ENCODE measurements around the gene OR52N5. TPM values are rescaled to one million over a fixed set of nuclear protein-coding genes. Genes with fewer than 3 reads are reported as not detected.
A peak's percentile ranks its signal among the peaks of the same experiment; 100 is the strongest.

OR52N5 gene
- total RNA-seq: not detected

DNA sequence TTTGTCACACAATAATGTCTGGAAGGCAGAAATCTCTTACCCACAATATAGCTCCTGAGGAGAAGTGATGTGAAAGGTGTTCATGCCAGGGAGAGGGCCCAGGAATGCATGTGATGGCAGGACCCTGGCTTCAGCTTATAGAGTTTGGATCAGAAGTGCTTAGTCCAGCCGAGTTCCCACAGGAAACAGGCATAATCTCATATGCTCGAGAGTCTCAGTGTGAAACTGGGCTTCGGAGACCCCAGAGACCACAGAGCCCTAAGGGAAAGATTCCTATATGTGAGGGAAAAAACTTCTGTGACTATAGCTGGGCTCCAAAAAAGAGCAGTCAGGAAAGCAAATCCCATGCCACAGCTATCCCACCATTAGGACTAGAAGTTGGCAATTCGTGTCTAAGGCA lies at the start of gene OR52N5:
TSS of gene OR52N5 (minus strand) at position 101 of the 400 bp plus-strand sequence. CDS start 4,721 bp downstream, outside the sequence.
- H3K4me1 ChIP-seq (ENCODE audit: insufficient read depth, low read length): no peaks in the 10 kb centered on the region
- H3K9me3 ChIP-seq (ENCODE audit: low read depth, low read length): no peaks in the 10 kb centered on the region
- H3K27me3 ChIP-seq (ENCODE audit: insufficient read depth, low read length): no peaks in the 10 kb centered on the region
- H3K4me3 ChIP-seq (ENCODE audit: low read length): no peak within 1 kb of the TSS

DNA sequence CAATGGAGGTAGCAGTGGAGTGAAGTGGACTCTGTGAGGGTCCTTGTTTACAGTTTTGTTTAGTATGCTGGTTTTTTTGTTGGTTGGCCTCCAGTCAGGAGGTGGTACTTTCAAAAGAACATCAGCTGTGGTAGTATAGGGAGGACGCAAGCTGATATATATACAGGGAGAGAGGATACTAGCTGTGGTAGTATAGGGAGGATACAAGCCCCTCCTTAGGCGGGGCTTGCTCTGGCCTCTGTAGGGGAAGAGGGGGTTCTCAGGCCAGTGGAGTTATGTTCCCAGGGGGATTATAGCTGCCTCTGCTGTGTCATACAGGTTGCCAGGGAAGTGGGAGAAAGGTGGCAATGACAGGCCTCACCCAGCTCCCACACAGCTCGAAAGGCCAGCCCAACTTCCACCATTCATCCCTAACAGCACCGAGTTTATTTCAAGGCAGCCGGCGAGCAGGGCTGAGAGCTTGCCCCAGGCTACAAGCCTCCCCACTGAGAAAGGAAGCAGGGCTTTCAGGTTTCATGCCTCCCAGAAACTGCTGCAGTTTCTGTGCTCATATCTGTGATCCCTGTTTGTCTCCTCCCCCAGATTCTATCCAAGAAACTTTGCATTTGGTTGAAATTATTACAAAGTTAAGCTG lies 48.2 kb upstream of the OR52N5 start:
- Histone ChIP-seq H3K27me3 (ENCODE audit: insufficient read depth, low read length) (no peaks in the 10 kb centered on the region), H3K9me3 (ENCODE audit: low read depth, low read length) (no peaks in the 10 kb centered on the region), H3K4me3 (ENCODE audit: low read length) (no peak overlapping the region), H3K4me1 (ENCODE audit: insufficient read depth, low read length) (no peaks in the 10 kb centered on the region)

DNA sequence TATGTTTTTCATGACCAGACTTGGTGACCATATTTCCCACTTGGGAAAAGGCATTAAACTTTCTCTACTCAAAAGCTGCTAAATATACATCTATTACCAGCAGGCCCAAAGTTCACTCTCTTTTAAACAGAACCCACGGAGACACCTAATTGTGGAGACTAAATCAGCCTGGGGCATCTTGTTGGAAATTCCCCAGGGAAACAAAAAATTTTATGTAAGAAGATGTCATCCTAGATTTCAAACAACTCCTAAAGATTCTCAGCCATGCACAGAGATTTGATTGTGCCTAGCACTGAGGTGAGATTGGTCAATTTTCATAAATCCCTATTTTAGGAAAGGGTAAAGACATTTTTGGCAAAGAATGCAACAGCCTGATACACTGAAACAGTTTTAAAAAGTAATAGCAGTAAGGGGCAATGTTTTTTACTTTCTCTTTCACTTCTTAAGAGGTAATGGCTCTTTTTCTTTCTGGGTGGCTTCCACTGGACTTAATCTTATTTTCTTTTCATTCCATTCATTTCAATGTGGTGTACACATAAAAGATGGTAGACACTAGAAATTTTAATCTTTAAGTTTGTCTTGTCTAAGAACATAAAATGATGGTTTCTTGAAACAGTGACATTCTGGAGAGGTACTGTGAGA lies 35.2 kb upstream of the OR52N5 start:
- no peaks in the 10 kb centered on the region for H3K27me3 ChIP-seq (ENCODE audit: insufficient read depth, low read length)
- no peaks in the 10 kb centered on the region for H3K9me3 ChIP-seq (ENCODE audit: low read depth, low read length)
- peaks cover 7% of the 10 kb centered on the region for H3K4me1 ChIP-seq (ENCODE audit: insufficient read depth, low read length)
- no peak overlapping the region for H3K4me3 ChIP-seq (ENCODE audit: low read length)

DNA sequence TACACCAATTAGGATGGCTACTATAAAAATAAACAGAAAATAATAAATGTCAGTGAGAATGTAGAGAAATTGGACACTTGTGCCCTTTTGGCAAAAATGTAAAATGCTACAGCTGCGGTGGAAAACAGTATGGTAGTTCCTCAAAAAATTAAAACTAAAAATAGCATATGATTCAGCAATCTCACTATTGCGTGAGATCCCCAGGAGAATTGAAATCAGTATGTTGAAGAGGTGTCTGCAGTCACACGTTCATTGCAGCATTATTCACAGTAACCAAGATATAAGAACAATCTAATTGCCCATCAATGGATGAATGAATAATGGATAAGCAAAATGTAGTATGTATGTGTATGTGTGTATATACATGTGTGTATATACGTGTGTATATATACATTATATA lies 32.4 kb upstream of the OR52N5 start:
- peaks cover 7% of the 10 kb centered on the region for H3K4me1 ChIP-seq (ENCODE audit: insufficient read depth, low read length)
- no peak overlapping the region for H3K4me3 ChIP-seq (ENCODE audit: low read length)
- no peaks in the 10 kb centered on the region for H3K9me3 ChIP-seq (ENCODE audit: low read depth, low read length)
- H3K27me3 ChIP-seq (ENCODE audit: insufficient read depth, low read length): peaks cover under 1% of the 10 kb centered on the region

DNA sequence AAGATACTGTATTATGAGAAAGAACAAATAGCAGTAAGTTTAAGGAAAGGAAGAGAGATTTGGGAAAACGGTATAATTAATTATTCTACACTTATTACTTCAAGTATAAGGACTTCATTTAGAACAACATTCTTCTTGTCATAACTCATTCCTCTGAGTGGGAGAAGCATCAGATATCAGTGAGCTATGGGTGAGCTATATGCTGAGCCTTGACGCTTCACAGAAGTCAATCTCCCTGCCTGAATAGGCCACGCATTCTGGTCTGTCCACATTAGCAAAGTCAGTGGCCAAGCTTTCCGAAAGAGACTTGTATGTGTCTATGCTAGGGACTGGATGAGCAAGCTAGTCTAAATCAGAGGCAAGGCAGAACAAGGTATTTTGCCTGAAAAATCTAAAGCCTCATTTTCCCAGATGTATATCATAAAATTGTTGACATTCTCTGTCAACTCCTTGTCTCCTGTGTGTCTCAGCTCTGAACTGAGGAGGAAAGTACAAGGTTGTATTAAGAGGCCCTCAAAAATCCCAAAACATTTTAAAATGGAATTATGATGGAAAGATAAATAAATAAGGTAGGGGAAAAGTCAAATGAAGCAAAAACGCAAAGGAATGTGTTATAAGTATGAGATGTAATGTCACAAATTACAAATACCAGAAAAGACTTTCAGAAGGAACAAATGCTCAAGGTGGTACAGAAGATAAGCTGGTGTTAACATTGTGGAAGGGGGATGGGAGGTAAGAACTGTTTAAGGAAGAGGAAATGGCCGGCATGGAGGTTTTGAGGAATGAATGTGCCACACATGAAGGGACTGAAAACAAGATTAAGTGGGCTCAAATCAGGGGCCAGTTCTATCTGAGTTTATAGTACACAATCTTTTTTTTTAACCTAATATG lies 27.0 kb upstream of the OR52N5 start:
- Histone ChIP-seq H3K4me1 (ENCODE audit: insufficient read depth, low read length) (peaks cover 16% of the 10 kb centered on the region), H3K9me3 (ENCODE audit: low read depth, low read length) (no peaks in the 10 kb centered on the region)

GRCh38 chr11:5809122-5809519 lies 26.0 kb upstream of the OR52N5 start:
- H3K27me3 ChIP-seq (ENCODE audit: insufficient read depth, low read length): peaks cover 12% of the 10 kb centered on the region

More for the DNA sequence above, 27.0 kb upstream of the OR52N5 start:
- H3K4me3 ChIP-seq (ENCODE audit: low read length): no peak overlapping the region
- H3K27me3 ChIP-seq (ENCODE audit: insufficient read depth, low read length): peaks cover 12% of the 10 kb centered on the region

DNA sequence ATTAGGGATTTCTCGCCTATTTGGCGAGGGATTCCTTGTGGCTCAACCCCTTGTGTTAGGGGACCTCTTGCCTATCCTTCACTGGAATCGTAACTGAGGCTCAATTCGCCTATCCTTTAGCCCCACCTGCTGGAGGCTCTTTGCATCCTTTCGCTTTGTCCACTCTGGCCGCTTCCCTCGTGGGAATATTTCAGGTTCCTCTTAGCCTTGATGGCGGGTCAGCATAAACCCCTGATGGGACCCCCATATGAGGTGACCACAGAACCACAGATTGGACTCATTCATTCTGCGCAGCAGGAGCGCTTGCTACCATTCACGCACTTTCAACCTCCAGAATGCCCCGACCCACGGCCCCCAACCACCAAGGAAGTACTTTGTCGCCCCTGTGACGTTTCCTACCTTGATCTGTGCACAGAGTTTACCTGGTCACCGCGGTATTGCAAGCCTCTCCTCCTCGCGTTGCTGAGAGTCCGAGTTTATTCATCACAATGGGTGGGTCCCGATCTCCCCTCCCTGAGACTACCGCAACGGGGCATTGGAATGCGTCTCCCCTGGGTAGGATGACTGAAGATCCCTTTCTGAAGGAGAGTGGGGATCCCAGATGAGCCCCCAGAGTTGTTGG lies 25.5 kb upstream of the OR52N5 start, which contains the start of gene OR52N2:
TSS of gene OR52N2 (plus strand) at position 425 of the 622 bp plus-strand sequence. CDS start 11,412 bp downstream, outside the sequence.
- peaks cover 12% of the 10 kb centered on the region for H3K4me1 ChIP-seq (ENCODE audit: insufficient read depth, low read length)
- peaks cover 12% of the 10 kb centered on the region for H3K27me3 ChIP-seq (ENCODE audit: insufficient read depth, low read length)
- peak within 1 kb of the TSS; percentile 45 for H3K4me3 ChIP-seq (ENCODE audit: low read length)
- no peaks in the 10 kb centered on the region for H3K9me3 ChIP-seq (ENCODE audit: low read depth, low read length)

More at GRCh38 chr11:5809122-5809519, 26.0 kb upstream of the OR52N5 start:
- Histone ChIP-seq H3K9me3 (ENCODE audit: low read depth, low read length) (no peaks in the 10 kb centered on the region), H3K4me3 (ENCODE audit: low read length) (peak overlapping the region; percentile 45), H3K4me1 (ENCODE audit: insufficient read depth, low read length) (peaks cover 12% of the 10 kb centered on the region)

DNA sequence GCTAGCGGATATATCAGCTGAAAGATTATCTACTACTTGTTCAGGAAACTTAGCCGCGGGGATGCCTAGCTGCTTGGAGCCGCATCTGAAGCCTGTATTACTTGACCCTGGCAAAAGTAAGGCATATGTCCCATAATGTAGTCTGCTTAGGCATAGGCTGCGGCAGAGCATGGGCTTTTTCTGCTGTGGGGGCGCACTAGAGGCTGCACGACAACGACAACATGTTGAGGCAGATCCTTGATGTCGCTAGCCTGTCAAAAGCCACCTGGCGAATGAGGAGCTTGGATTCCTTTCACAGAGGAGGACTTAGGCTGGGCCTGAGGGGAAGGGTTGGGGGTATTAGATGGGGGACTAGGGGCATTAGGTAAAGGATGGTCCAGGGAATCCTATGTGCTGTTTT lies 24.4 kb upstream of the OR52N5 start:
- Histone ChIP-seq H3K27me3 (ENCODE audit: insufficient read depth, low read length) (peaks cover 12% of the 10 kb centered on the region), H3K9me3 (ENCODE audit: low read depth, low read length) (no peaks in the 10 kb centered on the region), H3K4me1 (ENCODE audit: insufficient read depth, low read length) (peaks cover 12% of the 10 kb centered on the region), H3K4me3 (ENCODE audit: low read length) (no peak overlapping the region)

- Histone ChIP-seq H3K4me1 (ENCODE audit: insufficient read depth, low read length) (peaks cover 7% of the 10 kb centered on the region), H3K4me3 (ENCODE audit: low read length) (no peak overlapping the region), H3K27me3 (ENCODE audit: insufficient read depth, low read length) (peaks cover 3% of the 10 kb centered on the region), H3K9me3 (ENCODE audit: low read depth, low read length) (no peaks in the 10 kb centered on the region)
Measured at GRCh38 chr11:5803982-5804381, 20.8 kb upstream of the OR52N5 start.

DNA sequence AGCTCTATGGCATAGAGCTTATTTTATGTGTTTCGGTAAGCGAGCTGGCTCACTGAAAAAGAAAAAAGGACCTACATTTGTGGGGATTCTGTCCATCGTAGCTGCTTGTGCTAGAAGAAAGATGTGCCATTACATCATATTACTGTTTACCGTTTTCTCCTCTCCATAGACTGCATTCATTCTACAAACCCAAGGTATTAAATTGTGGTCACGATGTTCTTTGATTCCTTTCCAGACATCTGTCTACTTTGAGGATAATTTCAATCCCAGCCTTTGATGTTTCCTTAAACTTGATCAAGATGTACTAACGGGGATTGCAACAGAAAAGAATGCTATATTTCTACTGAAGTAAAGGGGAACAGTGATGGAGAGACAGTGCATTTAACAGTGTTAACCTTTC lies 13.4 kb upstream of the OR52N5 start:
- Histone ChIP-seq H3K27me3 (ENCODE audit: insufficient read depth, low read length) (peaks cover 4% of the 10 kb centered on the region), H3K4me1 (ENCODE audit: insufficient read depth, low read length) (no peaks in the 10 kb centered on the region), H3K4me3 (ENCODE audit: low read length) (no peak overlapping the region), H3K9me3 (ENCODE audit: low read depth, low read length) (no peaks in the 10 kb centered on the region)

DNA sequence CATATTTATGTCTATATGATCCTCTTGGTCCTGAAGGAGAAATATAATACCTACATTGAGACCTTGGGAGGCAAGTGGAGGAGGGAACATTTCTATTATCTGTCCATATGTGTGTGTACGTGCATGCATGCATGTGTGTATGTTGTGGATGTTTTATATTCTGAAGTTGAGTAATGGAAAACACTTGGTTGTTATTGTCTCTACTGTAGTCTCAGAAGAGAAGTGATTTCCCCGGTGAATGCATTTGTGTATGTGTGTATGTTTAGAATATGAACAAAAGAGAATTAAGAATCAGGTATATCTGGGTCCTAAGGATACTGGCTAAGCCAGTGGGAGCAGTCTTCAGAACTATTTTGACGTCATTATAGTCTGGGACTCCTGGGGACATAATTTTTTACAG lies 8.0 kb upstream of the OR52N5 start, which contains the start of gene OR52N1:
TSS of gene OR52N1 (minus strand) at position 101 of the 400 bp plus-strand sequence. CDS start 2,449 bp downstream, outside the sequence.
- Histone ChIP-seq H3K4me1 (ENCODE audit: insufficient read depth, low read length) (no peaks in the 10 kb centered on the region), H3K9me3 (ENCODE audit: low read depth, low read length) (no peaks in the 10 kb centered on the region), H3K27me3 (ENCODE audit: insufficient read depth, low read length) (no peaks in the 10 kb centered on the region), H3K4me3 (ENCODE audit: low read length) (no peak within 1 kb of the TSS)

DNA sequence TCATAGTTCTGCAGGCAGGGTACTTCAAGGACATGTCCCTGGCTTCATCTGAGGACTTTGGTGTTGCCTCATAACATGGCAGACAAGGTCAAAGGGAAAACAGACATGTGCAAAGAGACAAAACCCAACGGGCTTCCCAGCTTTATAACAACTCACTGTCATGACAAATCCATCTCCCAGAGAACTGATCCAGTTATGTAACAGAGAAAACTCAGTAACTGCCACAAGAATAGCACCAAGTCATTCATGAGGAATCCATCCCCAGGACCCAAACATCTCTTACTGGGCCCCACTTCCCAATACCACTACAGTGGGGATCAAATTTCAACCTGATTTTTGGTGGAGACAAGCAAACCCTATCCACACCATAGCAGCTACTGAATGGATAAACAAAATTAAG lies 16.1 kb downstream of the OR52N5 start:
- Histone ChIP-seq H3K27me3 (ENCODE audit: insufficient read depth, low read length) (no peaks in the 10 kb centered on the region), H3K9me3 (ENCODE audit: low read depth, low read length) (no peaks in the 10 kb centered on the region), H3K4me1 (ENCODE audit: insufficient read depth, low read length) (no peaks in the 10 kb centered on the region), H3K4me3 (ENCODE audit: low read length) (no peak overlapping the region)

DNA sequence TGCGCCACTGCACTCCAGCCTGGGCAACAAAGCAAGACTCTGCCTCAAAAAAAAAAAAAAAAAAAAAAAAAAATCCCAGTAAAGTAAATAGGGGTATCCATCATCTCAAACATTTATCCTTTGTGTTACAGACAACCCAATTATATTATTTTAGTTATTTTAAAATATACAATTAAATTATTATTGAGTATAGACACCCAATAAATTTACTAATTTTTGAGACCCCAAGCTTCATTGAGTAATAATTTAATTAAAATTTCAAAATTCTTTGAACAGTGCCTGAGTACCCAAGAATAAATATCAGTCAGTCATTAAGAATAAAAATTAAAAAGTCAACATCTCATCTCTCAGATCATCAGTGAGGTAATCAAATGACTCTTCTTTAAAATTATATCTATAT lies 29.2 kb downstream of the OR52N5 start, which contains the start of gene OR52N4:
TSS of gene OR52N4 (plus strand) at position 301 of the 400 bp plus-strand sequence. CDS start 498 bp downstream, outside the sequence.
- H3K4me3 ChIP-seq (ENCODE audit: low read length): no peak within 1 kb of the TSS
- H3K9me3 ChIP-seq (ENCODE audit: low read depth, low read length): no peaks in the 10 kb centered on the region
- no peaks in the 10 kb centered on the region for H3K4me1 ChIP-seq (ENCODE audit: insufficient read depth, low read length)
- H3K27me3 ChIP-seq (ENCODE audit: insufficient read depth, low read length): no peaks in the 10 kb centered on the region

DNA sequence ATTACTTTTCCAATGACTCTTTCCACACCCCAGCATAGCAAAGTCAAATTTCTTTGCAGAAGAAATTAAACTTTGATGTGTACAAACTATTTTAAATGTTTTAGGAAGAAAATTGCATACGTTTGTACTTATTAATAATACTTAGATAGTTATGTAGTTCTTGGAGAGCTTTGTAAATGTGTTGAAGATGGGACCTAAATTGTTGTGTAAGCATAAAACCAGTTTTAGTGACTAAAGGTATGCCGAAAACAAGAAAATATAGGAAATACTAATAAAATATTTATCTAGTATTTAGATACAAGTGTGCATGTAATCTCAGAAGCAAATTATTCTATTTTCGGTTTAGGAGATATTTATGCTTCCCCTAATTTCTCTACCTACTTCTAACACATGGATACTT lies 33.3 kb downstream of the OR52N5 start:
- no peaks in the 10 kb centered on the region for H3K9me3 ChIP-seq (ENCODE audit: low read depth, low read length)
- H3K4me1 ChIP-seq (ENCODE audit: insufficient read depth, low read length): no peaks in the 10 kb centered on the region
- no peaks in the 10 kb centered on the region for H3K27me3 ChIP-seq (ENCODE audit: insufficient read depth, low read length)
- no peak overlapping the region for H3K4me3 ChIP-seq (ENCODE audit: low read length)

Measured in mononuclear cell (primary cell).